HT1080 (cell line): ENCODE results near the gene SLC22A9. TPM values are rescaled to one million over a fixed set of nuclear protein-coding genes. Genes with fewer than 3 reads are reported as not detected.

Experiments used
- DNase-seq: peaks from one replicate; pipeline ENCODE4 v3.0.0-alpha.2; 2015; ENCODE audit warnings: low read depth
- total RNA-seq: library from RNA; depleted of rRNA; stranded (reverse); fragments of >200 nt; shearing (Covaris generic); gene quantifications from 2 replicates; pipeline ENCODE4 v1.2.3, GENCODE V29; 2014; rRNA removed

The SLC22A9 gene
- total RNA-seq, 1 experiment from 2014 or later: not detected

DNA sequence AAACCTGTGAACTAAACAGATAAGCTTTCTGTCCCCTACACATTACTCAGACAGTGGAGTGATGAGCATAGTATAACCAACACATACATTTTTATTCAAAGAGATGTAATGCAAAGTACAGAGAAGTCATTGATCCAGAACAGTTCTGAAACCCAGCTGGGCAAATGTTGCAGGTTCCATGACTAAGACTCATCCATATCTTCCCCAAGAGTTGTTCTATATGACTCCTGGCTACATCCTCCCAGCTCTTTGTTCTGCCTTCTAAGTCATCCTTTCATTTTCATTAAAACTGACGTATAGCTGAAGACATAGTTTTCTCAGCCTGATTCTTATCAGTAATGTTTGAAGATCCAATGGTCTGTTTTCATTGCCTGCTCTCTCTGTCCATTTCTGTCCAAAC, 74.1 kb downstream of the SLC22A9 start:
- no peak for DNase-seq

DNA sequence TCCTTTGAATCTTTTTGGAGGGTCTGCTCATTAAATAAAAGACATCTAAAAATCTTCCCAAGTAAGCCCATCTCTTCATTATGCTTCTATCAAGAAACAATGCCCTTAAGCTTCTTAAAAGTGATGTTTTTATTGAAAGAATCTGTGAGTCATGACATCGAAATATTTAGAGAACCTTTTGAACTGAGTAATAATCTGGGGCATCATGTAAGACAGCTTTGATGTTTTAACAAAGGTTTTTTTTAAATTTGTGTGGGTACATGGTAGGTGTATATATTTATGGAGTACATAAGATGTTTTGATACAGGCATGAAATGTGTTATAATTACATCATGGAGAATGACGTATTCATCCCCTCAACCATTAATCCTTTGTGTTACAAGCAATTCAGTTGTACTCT, 74.6 kb downstream of the SLC22A9 start:
- no peak for DNase-seq

DNA sequence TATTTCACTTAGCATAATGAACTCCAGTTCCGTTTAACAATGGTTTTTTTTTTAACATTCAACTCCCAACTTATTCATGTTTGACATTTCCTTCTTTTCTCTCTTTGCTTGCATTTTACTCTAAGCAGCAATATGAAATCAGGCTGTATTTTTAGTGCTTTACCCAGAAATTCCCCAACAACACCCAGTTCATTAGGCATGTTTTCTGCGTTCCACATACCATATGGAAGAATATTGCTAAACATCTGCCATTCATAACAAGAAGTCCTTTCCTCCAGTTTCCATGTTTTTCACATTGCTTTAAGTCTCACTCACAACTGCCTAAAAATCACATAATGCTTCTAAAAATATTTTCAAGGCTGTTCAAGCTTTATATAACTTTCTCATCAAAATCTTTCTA, 75.5 kb downstream of the SLC22A9 start:
- DNase-seq: no peak

DNA sequence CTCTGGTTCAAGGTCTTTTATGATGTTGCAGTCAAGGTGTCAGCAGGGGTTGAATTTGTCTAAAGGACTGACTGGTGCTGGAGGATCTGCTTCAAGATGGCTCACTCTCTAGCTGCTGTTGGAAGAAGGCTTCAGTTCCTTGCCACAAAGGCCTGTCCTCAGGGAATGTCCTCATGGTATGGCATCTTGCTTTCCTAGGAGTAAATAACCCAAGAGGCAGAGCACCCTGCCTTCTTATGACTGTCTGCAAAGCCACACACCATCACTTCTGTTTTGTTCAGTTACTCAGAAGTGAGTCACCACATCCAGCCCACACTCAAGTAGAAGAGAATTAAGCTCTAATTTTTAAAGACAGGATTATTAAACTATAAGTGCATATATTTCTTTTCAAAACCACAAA, 76.1 kb downstream of the SLC22A9 start:
- DNase-seq: peak; percentile 53

DNA sequence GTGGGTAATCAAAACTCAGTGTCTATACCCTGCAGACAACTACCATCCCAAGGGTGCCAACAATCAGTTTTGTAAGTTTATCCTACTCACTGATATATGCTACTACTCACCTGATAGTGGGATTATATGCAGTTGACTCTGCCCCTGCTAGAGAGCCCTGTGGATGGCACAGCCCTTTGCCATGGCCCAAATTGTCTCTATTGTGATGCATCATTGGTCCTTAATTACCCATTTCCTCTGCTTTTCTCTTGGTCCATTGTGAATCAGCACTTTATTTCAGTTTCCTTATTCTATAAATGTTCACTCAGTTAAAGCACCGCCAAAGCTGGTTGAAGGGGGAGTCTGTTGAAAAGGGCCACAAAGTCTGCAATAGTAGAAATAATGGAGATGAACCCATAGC, 79.1 kb downstream of the SLC22A9 start:
- no peak for DNase-seq

DNA sequence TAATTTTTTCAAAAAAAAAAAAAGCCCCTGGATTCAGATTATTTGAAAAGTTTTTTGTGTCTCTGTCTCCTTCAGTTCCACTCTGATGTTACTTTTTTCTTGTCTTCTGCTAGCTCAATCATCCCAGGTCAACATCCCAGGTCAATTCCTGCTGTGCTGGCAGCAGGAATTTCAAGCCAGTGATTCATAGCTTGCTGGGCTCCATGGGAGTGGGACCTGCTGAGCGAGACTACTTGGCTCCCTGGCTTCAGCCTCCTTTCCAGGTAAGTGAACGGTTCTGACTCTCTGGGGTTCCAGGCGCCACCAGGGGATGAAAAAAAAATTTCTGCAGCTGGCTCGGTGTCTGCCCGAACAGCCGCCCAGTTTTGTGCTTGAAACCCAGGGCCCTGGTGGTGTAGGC, 90.0 kb downstream of the SLC22A9 start:
- peak; percentile 11 for DNase-seq

Other genes with a start within 250 kb of the SLC22A9 start
- not detected in 2 replicates for gene SLC22A24, start 225.6 kb upstream of the SLC22A9 start, total RNA-seq
- gene SLC22A25, start 126.2 kb upstream of the SLC22A9 start, total RNA-seq: not detected in 2 replicates
- not detected in 2 replicates for gene PLAAT5, start 121.4 kb downstream of the SLC22A9 start, total RNA-seq
- not detected in 2 replicates for gene LGALS12, start 136.3 kb downstream of the SLC22A9 start, total RNA-seq
- gene PLAAT4, start 167.0 kb downstream of the SLC22A9 start, total RNA-seq: 0.11 and 0.20 TPM in 2 replicates
- not detected in 2 replicates for gene PLAAT2, start 193.6 kb downstream of the SLC22A9 start, total RNA-seq
- 27.8 and 28.6 TPM in 2 replicates for gene PLAAT3, start 244.6 kb downstream of the SLC22A9 start, total RNA-seq